T-cell (primary cell): ENCODE results near the gene COL23A1. TPM values are rescaled to one million over a fixed set of nuclear protein-coding genes. Genes with fewer than 3 reads are reported as not detected.

Experiments
- ATAC-seq, 4 experiments: fragments of 200-7000 bp in 3 of 4; fragments of 150-1000 bp in 1 of 4; cut with Tn5 transposase; replicated peaks in 1 of 4; 1 replicate in 3 of 4; 2 replicates in 1 of 4; pipeline ENCODE4 v1.10.0; 2021; ENCODE audit warnings: moderate library complexity in 3 of 4, mild to moderate bottlenecking in 2 of 4, moderate number of reproducible peaks in 1 of 4
- CTCF ChIA-PET, 2 donors: fragments of 300-600 bp; sonication (Branson Sonifier 250); formaldehyde crosslinking; loops; one replicate each; lab custom pipeline; 2022; ENCODE audit warnings: antibody characterized with exemption in 2 of 2; lab: Charles Lee
- POLR2A ChIA-PET, 2 donors: fragments of 300-600 bp; sonication (Branson Sonifier 250); formaldehyde crosslinking; loops; one replicate each; lab custom pipeline; 2022; ENCODE audit warnings: antibody characterized with exemption in 2 of 2; lab: Charles Lee
- DNase-seq, 35 experiments: peaks; one replicate each; pipeline versions ENCODE4 v3.0.0 to v3.0.0-alpha.2; 2013 to 2023
- H3K27ac ChIP-seq: one replicate; pipeline ENCODE4 v1.5.1; 2013; ENCODE audit warnings: low read length
- H3K27me3 ChIP-seq, 2 experiments: replicated peaks in 1 of 2; 1 replicate in 1 of 2; 2 replicates in 1 of 2; pipeline versions ENCODE4 v1.6.1 to v1.7.0; 2013; ENCODE audit warnings: low read length in 1 of 2, mixed read lengths in 1 of 2; ENCODE audit not compliant: control insufficient read depth in 2 of 2, insufficient read depth in 2 of 2; ENCODE audit errors: extremely low read depth in 1 of 2
- H3K36me3 ChIP-seq, 2 donors: 1 replicate in 1 of 2; 2 replicates in 1 of 2; pipeline versions ENCODE4 v1.6.1 to v1.7.0; 2013; ENCODE audit warnings: low read length in 1 of 2; ENCODE audit not compliant: control insufficient read depth in 2 of 2, insufficient read depth in 1 of 2; ENCODE audit errors: extremely low read depth in 1 of 2
- H3K4me1 ChIP-seq, 2 experiments: 1 replicate in 1 of 2; 2 replicates in 1 of 2; pipeline versions ENCODE4 v1.6.1 to v1.7.0; 2013; ENCODE audit warnings: low read length in 2 of 2, mixed read lengths in 1 of 2; ENCODE audit not compliant: insufficient read depth in 2 of 2, control insufficient read depth in 1 of 2; ENCODE audit errors: extremely low read depth in 1 of 2
- H3K4me3 ChIP-seq, 2 donors: 1 replicate in 1 of 2; 2 replicates in 1 of 2; pipeline versions ENCODE4 v1.5.1 to v1.7.0; 2013; ENCODE audit warnings: mild to moderate bottlenecking in 2 of 2, low read length in 1 of 2, moderate library complexity in 1 of 2; ENCODE audit not compliant: control insufficient read depth in 1 of 2; ENCODE audit errors: extremely low read depth in 1 of 2
- H3K9me3 ChIP-seq: 2 replicates; pipeline ENCODE4 v1.7.0; 2013
- H3K27ac Mint-ChIP-seq, 2 donors: one replicate each; pipeline ENCODE4 v1.8.0; 2020 to 2021; ENCODE audit warnings: mild to moderate bottlenecking in 2 of 2, mixed read lengths in 2 of 2
- H3K27me3 Mint-ChIP-seq, 2 donors: one replicate each; pipeline ENCODE4 v1.8.0; 2021 to 2022; ENCODE audit warnings: mixed read lengths in 2 of 2
- H3K36me3 Mint-ChIP-seq: one replicate; pipeline ENCODE4 v1.8.0; 2021; ENCODE audit warnings: mixed read lengths
- H3K4me1 Mint-ChIP-seq, 3 donors: one replicate each; pipeline ENCODE4 v1.8.0; 2020 to 2022; ENCODE audit warnings: mixed read lengths in 3 of 3, mild to moderate bottlenecking in 1 of 3
- H3K4me3 Mint-ChIP-seq, 3 donors: one replicate each; pipeline ENCODE4 v1.8.0; 2020 to 2022; ENCODE audit warnings: mild to moderate bottlenecking in 3 of 3, mixed read lengths in 3 of 3, moderate library complexity in 3 of 3
- H3K9me3 Mint-ChIP-seq, 3 donors: one replicate each; pipeline ENCODE4 v1.8.0; 2020 to 2022; ENCODE audit warnings: mixed read lengths in 3 of 3
- WGBS: methylation state at CpG from one replicate; pipeline ENCODE4 v1.1.5; 2013; ENCODE audit warnings: missing lambda C conversion rate; ENCODE audit not compliant: insufficient coverage; 5-methylcytosine and 5-hydroxymethylcytosine counted together
- total RNA-seq, 35 experiments: library from RNA in 6 of 35; stranded (reverse) in 6 of 35; fragments of 120-200 nt in 1 of 35; gene quantifications; one replicate each; pipeline versions ENCODE4 v1.2.1 to v1.2.4 and lab custom pipeline; 2013 to 2026

The COL23A1 gene
- total RNA-seq, 5 donors from 2014 or later (not counting 1 experiment from before 2014, with no cell fraction given), result 0.07 to 0.13 TPM; not detected in 3

GRCh38 chr5:178626484-178627258 lies 36.5 kb upstream of the COL23A1 start, which contains the start of gene CLK4:
Gene CLK4, minus strand, starts transcription at chr5:178627050. Its CDS starts 3,634 bp downstream, at chr5:178623416.
- Histone ChIP-seq H3K9me3 (no peaks in the 10 kb centered on the region), H3K4me3 (peak within 1 kb of the TSS; percentile 84), H3K36me3 (peaks cover 0 to 16% of the 10 kb centered on the region in 2 donors), H3K4me1 (peaks cover 20 to 32% of the 10 kb centered on the region in 2 experiments), H3K27ac (peak within 1 kb of the TSS; percentile 97), H3K27me3 (no peaks in the 10 kb centered on the region)
- Mint-ChIP-seq H3K27me3 (no peaks in the 10 kb centered on the region), H3K4me3 (peak within 1 kb of the TSS; percentile 91 to 99 (median 98)), H3K27ac (peak within 1 kb of the TSS; percentile 98 to 100), H3K36me3 (peaks cover 9% of the 10 kb centered on the region), H3K4me1 (peaks cover 39 to 41% (median 40%) of the 10 kb centered on the region in 3 donors), H3K9me3 (no peaks in the 10 kb centered on the region)
- ChIA-PET POLR2A (no interaction called here), CTCF (interaction anchor here in 1 of 2 donors (0.6 kb wide), 1 partner anchor 1013 kb away, joined by 4 read pairs; no protein-coding TSS in a partner anchor)
- DNase-seq (peak; percentile 89 to 98 (median 95)), ATAC-seq (peak; percentile 87 to 91 (median 90))
- WGBS, result under 1% methylated on average over 54 of the region's 79 CpGs

GRCh38 chr5:178625679-178626483 lies 35.7 kb upstream of the COL23A1 start:
- DNase-seq, result peak in 2 of 35 experiments; percentile 3 to 4
- H3K27me3 Mint-ChIP-seq, result no peaks in the 10 kb centered on the region
- Histone ChIP-seq H3K9me3 (no peaks in the 10 kb centered on the region), H3K4me1 (peaks cover 20 to 32% of the 10 kb centered on the region in 2 experiments), H3K36me3 (peaks cover 0 to 24% of the 10 kb centered on the region in 2 donors), H3K27me3 (no peaks in the 10 kb centered on the region), H3K4me3 (peak overlapping the region; percentile 84), H3K27ac (peak overlapping the region; percentile 97)
- under 1% methylated on average over 14 of the region's 23 CpGs for WGBS
- H3K36me3 Mint-ChIP-seq, result peaks cover 12% of the 10 kb centered on the region
- H3K4me1 Mint-ChIP-seq, result peaks cover 44 to 47% (median 44%) of the 10 kb centered on the region in 3 donors
- POLR2A ChIA-PET, result interaction anchor here (0.6 to 0.8 kb wide), 3 partner anchors 10 to 422 kb away, joined by 3 to 10 read pairs (median 4); no protein-coding TSS in a partner anchor
- H3K27ac Mint-ChIP-seq, result peak overlapping the region; percentile 98 to 100
- peak; percentile 4 to 18 (median 6) for ATAC-seq
- no peaks in the 10 kb centered on the region for H3K9me3 Mint-ChIP-seq
- CTCF ChIA-PET, result interaction anchor here in 1 of 2 donors (0.6 kb wide), 2 partner anchors 12 to 1013 kb away, joined by 3 to 4 read pairs; no protein-coding TSS in a partner anchor
- H3K4me3 Mint-ChIP-seq, result peak overlapping the region; percentile 91 to 99 (median 98)

GRCh38 chr5:178624631-178625546 lies 34.7 kb upstream of the COL23A1 start:
- H3K9me3 ChIP-seq, result no peaks in the 10 kb centered on the region
- ChIA-PET POLR2A (interaction anchor here (0.6 to 0.7 kb wide), 2 partner anchors 9 to 375 kb away, joined by 3 to 10 read pairs; no protein-coding TSS in a partner anchor), CTCF (interaction anchor here in 1 of 2 donors (1.4 kb wide), 1 partner anchor 13 kb away, joined by 4 read pairs; no protein-coding TSS in a partner anchor)
- Mint-ChIP-seq H3K36me3 (peaks cover 22% of the 10 kb centered on the region), H3K9me3 (no peaks in the 10 kb centered on the region), H3K4me1 (peaks cover 53 to 57% (median 54%) of the 10 kb centered on the region in 3 donors), H3K4me3 (peak overlapping the region; percentile 91 to 99 (median 98)), H3K27me3 (no peaks in the 10 kb centered on the region), H3K27ac (peak overlapping the region; percentile 28 to 43)
- no peak for DNase-seq
- H3K4me1 ChIP-seq, result peaks cover 21 to 32% of the 10 kb centered on the region in 2 experiments
- no peak for ATAC-seq
- H3K27ac ChIP-seq, result no peak overlapping the region
- WGBS, result 47% methylated on average over 11 of the region's 15 CpGs
- H3K27me3 ChIP-seq, result no peaks in the 10 kb centered on the region
- H3K36me3 ChIP-seq, result peaks cover under 1 to 33% of the 10 kb centered on the region in 2 donors
- peak overlapping the region; percentile 84 for H3K4me3 ChIP-seq

- no peak for ATAC-seq
- H3K4me1 Mint-ChIP-seq, result peaks cover 68 to 72% (median 70%) of the 10 kb centered on the region in 3 donors
- H3K4me1 ChIP-seq, result peaks cover 24 to 32% of the 10 kb centered on the region in 2 experiments
These were observed 32.6 kb upstream of the COL23A1 start for GRCh38 chr5:178622679-178623247.

GRCh38 chr5:178619390-178619789 lies 29.2 kb upstream of the COL23A1 start:
- H3K27ac ChIP-seq, result no peak overlapping the region
- ATAC-seq (no peak), DNase-seq (no peak)
- H3K36me3 ChIP-seq, result peaks cover 18 to 84% of the 10 kb centered on the region in 2 donors
- Mint-ChIP-seq H3K27ac (no peak overlapping the region), H3K36me3 (peaks cover 50% of the 10 kb centered on the region), H3K27me3 (no peaks in the 10 kb centered on the region), H3K9me3 (no peaks in the 10 kb centered on the region), H3K4me1 (peaks cover 63 to 65% (median 64%) of the 10 kb centered on the region in 3 donors), H3K4me3 (peak overlapping the region in 2 of 3 donors; percentile 2 to 5)
- ChIA-PET POLR2A (no interaction called here), CTCF (no interaction called here)
- no peaks in the 10 kb centered on the region for H3K9me3 ChIP-seq
- no peaks in the 10 kb centered on the region for H3K27me3 ChIP-seq
- no peak overlapping the region for H3K4me3 ChIP-seq
- no CpG with 5 or more reads among the region's 1 CpG for WGBS
- peaks cover 9 to 17% of the 10 kb centered on the region in 2 experiments for H3K4me1 ChIP-seq

More at GRCh38 chr5:178622679-178623247, 32.6 kb upstream of the COL23A1 start:
- POLR2A ChIA-PET, result interaction anchor here in 1 of 2 donors (1.1 kb wide), 1 partner anchor 9 kb away, joined by 6 read pairs; no protein-coding TSS in a partner anchor
- H3K9me3 ChIP-seq, result no peaks in the 10 kb centered on the region
- Mint-ChIP-seq H3K36me3 (peaks cover 37% of the 10 kb centered on the region), H3K27ac (no peak overlapping the region), H3K4me3 (peak overlapping the region in 2 of 3 donors; percentile 7 to 91), H3K9me3 (no peaks in the 10 kb centered on the region), H3K27me3 (no peaks in the 10 kb centered on the region)
- no CpG with 5 or more reads among the region's 4 CpGs for WGBS
- no peak overlapping the region for H3K4me3 ChIP-seq
- DNase-seq, result no peak
- H3K27ac ChIP-seq, result no peak overlapping the region
- H3K27me3 ChIP-seq, result no peaks in the 10 kb centered on the region
- peaks cover 7 to 55% of the 10 kb centered on the region in 2 donors for H3K36me3 ChIP-seq
- CTCF ChIA-PET, result no interaction called here
